SK-N-MC (cell line): ENCODE data around the gene DNMT3B.

Experiments
- DNase-seq: peaks from one replicate; pipeline ENCODE4 v3.0.0-alpha.2; 2011; ENCODE audit warnings: low read depth, low spot score
- H3K27ac ChIP-seq: fragments of 200-600 bp; sonication (generic); 2 replicates; pipeline ENCODE4 v1.5.1; 2016; ENCODE audit warnings: mixed run types
- H3K36me3 ChIP-seq: fragments of 200-600 bp; sonication (generic); 2 replicates; pipeline ENCODE4 v1.6.1; 2017; ENCODE audit warnings: antibody characterized with exemption, low read length, mixed read lengths; ENCODE audit not compliant: insufficient read depth
- H3K4me3 ChIP-seq: fragments of 200-600 bp; sonication (generic); 2 replicates; pipeline ENCODE4 v1.5.1; 2016
- H3K9ac ChIP-seq: fragments of 200-600 bp; sonication (generic); 2 replicates; pipeline ENCODE4 v1.8.0; 2017; ENCODE audit warnings: mixed run types, mixed read lengths; ENCODE audit not compliant: insufficient read length
- H3K9me3 ChIP-seq: fragments of 200-600 bp; sonication (generic); 2 replicates; pipeline ENCODE4 v1.6.1; 2017; ENCODE audit warnings: low read depth, mild to moderate bottlenecking, antibody characterized with exemption, low read length, moderate library complexity, mixed read lengths
- EZH2 ChIP-seq: fragments of 200-600 bp; sonication (generic); IDR thresholded peaks from one replicate; pipeline ENCODE4 v1.6.1; 2017; ENCODE audit warnings: antibody characterized with exemption
- FOXP2 ChIP-seq: optimal IDR thresholded peaks from 2 replicates; pipeline ENCODE3; 2011; ENCODE audit warnings: mild to moderate bottlenecking, moderate library complexity; ENCODE audit not compliant: insufficient read depth; ENCODE audit errors: extremely low read length, control extremely low read depth
- POLR2AphosphoS5 ChIP-seq: IDR thresholded peaks from 2 replicates; pipeline ENCODE4 v1.6.1; 2012; ENCODE audit warnings: mild to moderate bottlenecking, low read depth, low read length, borderline replicate concordance

DNMT3B gene

GRCh38 chr20:32806356-32806755 is 44.2 kb downstream of the DNMT3B start:
- Histone ChIP-seq H3K27ac (no peak overlapping the region), H3K36me3 (peaks cover 3% of the 10 kb centered on the region; the same call in 1 of the 2 replicates), H3K9ac (no peak overlapping the region), H3K4me3 (no peak overlapping the region), H3K9me3 (no peaks in the 10 kb centered on the region)
- TF ChIP-seq POLR2AphosphoS5 (no peak), FOXP2 (no peak), EZH2 (no peak)
- DNase-seq: no peak

- TF ChIP-seq FOXP2 (no peak), EZH2 (no peak), POLR2AphosphoS5 (no peak)
- DNase-seq: no peak
- H3K9ac ChIP-seq: no peak overlapping the region
Measured at GRCh38 chr20:32807706-32808105, 45.5 kb downstream of the DNMT3B start.

GRCh38 chr20:32808438-32808837 is 46.3 kb downstream of the DNMT3B start:
- Histone ChIP-seq H3K9ac (no peak overlapping the region), H3K4me3 (no peak overlapping the region), H3K36me3 (peaks cover 1% of the 10 kb centered on the region; the same call in 1 of the 2 replicates), H3K27ac (no peak overlapping the region), H3K9me3 (no peaks in the 10 kb centered on the region)
- TF ChIP-seq FOXP2: no peak
- no peak for TF ChIP-seq POLR2AphosphoS5
- TF ChIP-seq EZH2: no peak
- no peak for DNase-seq

More at GRCh38 chr20:32807706-32808105, 45.5 kb downstream of the DNMT3B start:
- Histone ChIP-seq H3K4me3 (no peak overlapping the region), H3K27ac (no peak overlapping the region), H3K9me3 (no peaks in the 10 kb centered on the region), H3K36me3 (peaks cover 3% of the 10 kb centered on the region; the same call in 1 of the 2 replicates)

DNA sequence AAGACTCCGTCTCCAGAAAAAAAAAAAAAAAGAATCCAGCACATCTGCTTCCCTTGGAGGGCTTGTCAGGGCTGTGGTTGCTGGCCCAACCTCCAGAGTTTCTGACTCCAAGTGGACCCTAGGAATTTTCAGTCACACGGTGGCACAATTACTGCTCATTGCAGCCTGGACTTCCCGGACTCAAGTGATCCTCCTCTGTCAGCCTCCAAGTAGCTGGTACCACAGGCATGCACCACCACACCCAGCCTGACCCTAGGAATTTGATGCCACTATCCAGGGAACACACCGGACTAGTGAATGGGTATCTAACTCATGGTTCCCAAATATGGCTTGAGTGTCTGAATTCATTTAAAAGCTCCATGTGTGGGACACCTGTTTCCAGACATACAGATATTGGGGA is 47.7 kb downstream of the DNMT3B start:
- Histone ChIP-seq H3K36me3 (no peaks in the 10 kb centered on the region; the same call in 1 of the 2 replicates), H3K4me3 (no peak overlapping the region), H3K9me3 (no peaks in the 10 kb centered on the region), H3K9ac (no peak overlapping the region), H3K27ac (no peak overlapping the region)
- TF ChIP-seq FOXP2: no peak
- no peak for DNase-seq

DNA sequence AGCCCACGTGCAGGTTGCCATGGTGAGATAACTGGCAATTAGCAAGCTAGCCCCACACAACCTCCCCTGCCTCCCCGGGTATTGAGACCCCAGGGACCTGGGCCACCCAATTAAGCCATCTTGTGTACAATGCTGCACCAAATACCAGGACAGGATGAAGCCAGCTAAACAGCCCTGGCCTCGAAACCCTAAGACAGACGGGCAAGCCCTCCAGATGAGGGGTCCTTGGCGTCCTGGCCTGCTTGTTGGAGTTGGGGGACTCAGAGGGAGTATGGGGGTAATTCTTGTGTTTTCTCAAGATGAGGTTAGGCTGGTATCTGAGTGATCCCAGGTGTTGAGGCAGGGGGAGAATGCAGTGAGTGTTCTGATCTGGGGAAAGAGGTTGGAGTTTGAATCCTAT is 48.8 kb downstream of the DNMT3B start:
- Histone ChIP-seq H3K36me3 (no peaks in the 10 kb centered on the region; the same call in 1 of the 2 replicates), H3K9ac (no peak overlapping the region), H3K4me3 (no peak overlapping the region), H3K9me3 (no peaks in the 10 kb centered on the region), H3K27ac (no peak overlapping the region)
- no peak for TF ChIP-seq FOXP2
- no peak for TF ChIP-seq EZH2
- no peak for DNase-seq

DNA sequence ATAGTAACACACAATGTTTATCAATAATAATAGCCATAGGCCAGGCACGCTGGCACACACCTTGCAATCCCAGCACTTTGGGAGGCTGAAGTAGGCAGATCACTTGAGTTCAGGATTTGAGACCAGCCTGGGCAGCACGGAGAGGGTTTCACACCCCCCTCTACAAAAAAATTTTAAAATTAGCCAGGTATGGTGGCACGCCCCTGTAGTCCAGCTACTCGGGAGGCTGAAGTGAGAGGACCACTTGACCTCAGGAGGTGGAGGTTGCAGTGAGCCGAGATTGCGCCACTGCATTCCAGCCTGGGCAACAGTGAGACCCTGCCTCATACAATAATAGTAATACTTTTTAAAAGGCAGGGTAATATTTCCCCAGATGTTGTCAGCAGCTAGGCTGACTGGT is 49.7 kb downstream of the DNMT3B start:
- Histone ChIP-seq H3K9me3 (no peaks in the 10 kb centered on the region), H3K9ac (no peak overlapping the region), H3K4me3 (no peak overlapping the region), H3K36me3 (no peaks in the 10 kb centered on the region), H3K27ac (no peak overlapping the region)
- TF ChIP-seq FOXP2 (no peak), POLR2AphosphoS5 (no peak), EZH2 (no peak)
- DNase-seq: no peak

DNA sequence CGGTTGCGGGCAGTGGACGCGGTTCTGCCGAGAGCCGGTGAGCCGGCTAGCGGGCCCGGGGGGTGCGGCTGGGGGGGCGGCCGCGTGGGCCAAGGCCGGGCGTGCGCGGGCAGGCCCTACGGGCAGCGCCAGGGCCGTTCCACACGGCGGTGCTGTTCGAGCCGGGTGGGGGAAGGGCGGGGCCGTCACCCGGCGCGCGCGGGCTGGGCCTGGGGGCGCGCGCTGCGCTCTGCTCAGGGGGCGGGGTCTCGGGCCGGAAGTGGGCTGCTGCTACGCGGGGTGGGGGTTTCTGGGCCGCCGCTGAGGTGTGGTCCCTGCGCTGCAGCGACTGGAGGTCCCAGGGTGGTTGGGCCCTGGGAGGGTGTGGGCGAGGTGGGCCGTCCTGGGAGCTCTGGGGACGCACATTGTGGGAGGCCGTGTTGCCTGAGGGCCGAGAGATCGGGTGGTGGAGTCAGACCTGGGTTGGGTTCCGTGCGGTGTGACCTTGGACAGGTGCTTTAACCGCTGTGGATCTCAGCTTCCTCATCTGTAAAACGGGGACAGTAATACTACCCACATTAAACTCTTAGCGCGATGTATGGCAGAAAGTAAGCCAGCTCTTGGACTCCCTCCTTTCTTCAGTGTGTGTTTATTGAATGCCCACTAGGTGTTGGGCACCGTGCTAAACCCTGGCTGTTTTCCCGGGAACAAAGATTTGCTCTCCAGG is 58.0 kb downstream of the DNMT3B start:
- H3K9ac ChIP-seq: peak overlapping the region; percentile 94
- H3K4me3 ChIP-seq: peak overlapping the region; percentile 84
- DNase-seq: no peak
- TF ChIP-seq POLR2AphosphoS5: peak; percentile 41; the same call in 1 of the 2 replicates
- no peak for TF ChIP-seq FOXP2
- no peak for TF ChIP-seq EZH2
- H3K9me3 ChIP-seq: no peaks in the 10 kb centered on the region
- peak overlapping the region; percentile 81 for H3K27ac ChIP-seq
- H3K36me3 ChIP-seq: peaks cover 7% of the 10 kb centered on the region

DNA sequence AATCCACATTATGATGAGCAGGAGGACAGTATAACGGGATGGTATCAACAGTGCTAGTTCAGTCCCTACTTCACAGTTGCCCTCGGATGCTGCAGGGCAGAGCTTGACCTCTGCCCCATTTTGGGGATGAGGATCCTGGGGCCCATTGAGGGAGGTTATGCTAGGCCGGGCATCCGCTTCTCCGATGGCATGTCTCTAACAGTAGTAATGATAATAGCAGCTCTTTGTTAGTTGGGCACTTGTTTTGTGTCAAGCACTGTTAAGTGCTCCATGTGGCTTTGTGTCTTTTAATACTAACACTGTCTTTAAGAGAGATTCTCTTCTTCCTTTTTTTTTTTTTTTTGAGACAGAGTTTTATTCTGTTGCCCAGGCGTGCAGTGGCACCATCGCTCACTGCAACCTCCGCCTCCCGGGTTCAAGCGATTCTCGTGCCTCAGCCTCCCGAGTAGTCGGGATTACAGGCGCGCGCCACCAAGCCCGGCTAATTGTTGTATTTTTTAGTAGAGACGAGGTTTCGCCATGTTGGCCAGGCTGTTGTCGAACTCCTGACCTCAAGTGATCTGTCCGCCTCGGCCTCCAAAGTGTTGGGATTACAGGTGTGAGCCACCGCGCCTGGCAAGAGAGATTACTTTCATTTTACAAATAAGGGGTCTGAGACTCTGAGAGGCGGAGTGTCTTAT is 58.7 kb downstream of the DNMT3B start:
- Histone ChIP-seq H3K9ac (peak overlapping the region; percentile 94), H3K27ac (no peak overlapping the region), H3K9me3 (no peaks in the 10 kb centered on the region), H3K36me3 (peaks cover 11% of the 10 kb centered on the region), H3K4me3 (peak overlapping the region; percentile 84)
- TF ChIP-seq POLR2AphosphoS5 (no peak), FOXP2 (no peak), EZH2 (no peak)
- no peak for DNase-seq

DNA sequence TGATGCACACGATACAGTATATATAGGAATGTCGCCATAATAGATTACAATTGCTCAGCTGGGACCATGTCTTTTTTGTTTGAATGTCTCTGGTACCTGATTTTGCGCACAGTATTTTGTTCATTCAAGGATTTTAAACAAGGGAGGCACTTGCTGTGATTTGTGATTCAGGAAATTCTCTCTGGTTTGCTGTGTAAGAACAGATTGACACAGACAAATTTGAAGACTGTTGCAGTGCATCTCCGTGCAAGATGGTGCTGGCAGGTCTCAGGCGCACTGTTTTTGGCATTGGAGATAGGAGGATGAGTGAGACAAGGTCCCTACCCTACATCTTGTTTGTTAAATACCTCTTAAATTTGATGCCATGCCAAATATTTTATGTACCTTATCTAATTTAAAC is 60.0 kb downstream of the DNMT3B start:
- no peak overlapping the region for H3K27ac ChIP-seq
- no peak for TF ChIP-seq FOXP2
- TF ChIP-seq EZH2: no peak
- no peak for TF ChIP-seq POLR2AphosphoS5
- H3K9me3 ChIP-seq: no peaks in the 10 kb centered on the region
- H3K9ac ChIP-seq: no peak overlapping the region
- H3K4me3 ChIP-seq: peak overlapping the region; percentile 84; the same call in 1 of the 2 replicates
- peaks cover 21% of the 10 kb centered on the region for H3K36me3 ChIP-seq
- DNase-seq: no peak
